RPMI8226 (cell line): ENCODE results near the gene TRIO.
"Not testable (repeated sequence)": the region's sequence is repeated elsewhere in the genome, so short reads cannot be mapped to it uniquely, and the experiment has no call there.

Experiments
- DNase-seq: peaks from one replicate; pipeline ENCODE4 v3.0.0-alpha.2; 2015

TRIO gene

GRCh38 chr5:14421851-14422250 lies 278.7 kb downstream of the TRIO start:
- DNase-seq = no peak

GRCh38 chr5:14424011-14424685 lies 281.0 kb downstream of the TRIO start:
- DNase-seq = no peak

DNA sequence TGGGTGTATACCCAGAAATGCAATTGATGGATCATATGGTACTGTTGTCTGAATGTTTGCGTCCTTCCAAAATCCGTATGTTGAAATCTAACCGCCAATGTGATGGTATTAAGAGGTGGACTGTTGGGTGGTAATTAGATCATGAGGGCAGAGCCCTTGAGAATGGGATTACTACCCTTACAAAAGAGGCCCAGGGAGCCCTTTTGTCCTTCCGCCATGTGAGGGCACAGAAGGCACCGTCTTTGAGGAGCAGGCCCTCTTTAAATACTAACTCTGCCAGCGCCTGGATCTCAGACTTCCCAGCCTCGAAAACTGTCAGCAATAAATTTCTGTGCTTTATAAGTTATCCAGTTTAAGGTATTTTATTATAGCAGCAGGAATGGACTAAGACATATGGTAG lies 282.4 kb downstream of the TRIO start:
- DNase-seq = no peak

DNA sequence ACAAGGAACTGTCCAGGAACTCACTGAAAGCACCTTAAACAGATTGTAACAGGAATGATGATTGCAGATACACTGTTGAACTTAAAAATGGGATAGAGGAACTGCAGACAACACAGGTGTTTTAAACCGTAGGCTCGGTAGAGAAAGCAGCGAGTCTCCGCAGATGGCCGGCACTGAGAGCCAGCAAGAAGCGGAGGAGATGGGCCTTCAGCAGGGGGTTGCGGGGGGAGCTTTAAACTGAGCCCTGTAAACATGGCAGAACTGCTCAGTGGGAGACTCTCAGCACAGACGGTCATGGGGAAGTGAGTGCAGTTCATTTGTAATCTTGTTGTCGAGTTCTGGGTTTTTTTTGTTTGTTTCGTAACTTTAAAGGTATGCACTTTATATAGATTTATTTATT lies 283.4 kb downstream of the TRIO start:
- DNase-seq = no peak

DNA sequence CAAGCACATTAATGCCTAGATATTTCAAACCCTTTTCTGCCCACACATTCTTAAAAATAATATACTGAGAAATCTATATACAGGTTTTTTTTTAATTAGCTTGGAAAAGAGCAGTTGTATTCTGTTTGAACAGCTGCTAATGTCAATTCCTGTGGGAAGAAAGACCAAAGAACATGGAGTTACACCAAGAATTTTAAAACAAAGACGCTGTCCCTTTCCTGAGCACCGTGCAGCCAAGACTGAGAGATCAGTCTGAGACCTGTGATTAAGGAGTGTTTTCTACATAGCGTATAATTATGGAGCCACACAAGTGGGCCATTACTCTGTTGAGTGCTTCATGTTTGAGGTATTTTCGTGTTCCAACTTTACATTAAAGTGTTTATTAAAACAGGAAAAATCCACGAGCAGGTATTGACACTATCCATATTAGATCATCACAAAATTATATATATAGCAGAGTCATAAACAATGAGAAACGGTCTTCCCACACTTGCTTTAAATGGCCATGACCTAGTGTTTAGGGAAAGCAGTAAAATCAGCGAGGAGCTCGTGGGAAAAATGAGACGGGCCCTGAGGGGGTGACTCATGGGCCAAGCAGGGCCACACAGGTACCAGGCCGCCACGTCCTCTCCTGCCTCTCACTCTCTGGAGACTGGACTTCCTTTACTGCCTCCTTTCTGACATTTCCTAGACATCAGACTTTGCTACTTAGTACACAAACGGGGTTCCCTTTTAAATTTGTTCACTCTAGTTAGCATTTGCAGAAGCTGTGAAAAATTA lies 285.4 kb downstream of the TRIO start:
- no peak for DNase-seq

GRCh38 chr5:14429101-14430050 lies 286.2 kb downstream of the TRIO start:
- no peak for DNase-seq

DNA sequence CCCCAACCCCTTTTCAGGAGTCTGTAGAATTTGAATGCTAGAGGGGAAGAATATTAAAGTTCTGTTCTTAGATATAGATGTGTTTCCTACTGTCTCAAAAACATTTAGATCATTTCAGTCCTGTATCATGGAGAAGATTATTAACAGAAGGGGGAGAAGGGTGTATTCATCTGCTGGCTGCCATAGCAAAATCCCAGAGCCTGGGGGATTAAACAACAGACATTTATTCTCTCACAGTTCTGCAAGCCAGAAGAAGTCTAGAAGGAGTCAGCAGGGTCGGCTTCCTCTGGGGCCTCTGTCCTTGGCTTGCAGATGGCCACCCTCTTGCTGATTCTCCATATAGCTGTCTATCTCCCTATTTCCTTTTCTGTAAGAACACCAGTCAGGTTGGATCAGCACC lies 288.4 kb downstream of the TRIO start:
- DNase-seq = no peak

DNA sequence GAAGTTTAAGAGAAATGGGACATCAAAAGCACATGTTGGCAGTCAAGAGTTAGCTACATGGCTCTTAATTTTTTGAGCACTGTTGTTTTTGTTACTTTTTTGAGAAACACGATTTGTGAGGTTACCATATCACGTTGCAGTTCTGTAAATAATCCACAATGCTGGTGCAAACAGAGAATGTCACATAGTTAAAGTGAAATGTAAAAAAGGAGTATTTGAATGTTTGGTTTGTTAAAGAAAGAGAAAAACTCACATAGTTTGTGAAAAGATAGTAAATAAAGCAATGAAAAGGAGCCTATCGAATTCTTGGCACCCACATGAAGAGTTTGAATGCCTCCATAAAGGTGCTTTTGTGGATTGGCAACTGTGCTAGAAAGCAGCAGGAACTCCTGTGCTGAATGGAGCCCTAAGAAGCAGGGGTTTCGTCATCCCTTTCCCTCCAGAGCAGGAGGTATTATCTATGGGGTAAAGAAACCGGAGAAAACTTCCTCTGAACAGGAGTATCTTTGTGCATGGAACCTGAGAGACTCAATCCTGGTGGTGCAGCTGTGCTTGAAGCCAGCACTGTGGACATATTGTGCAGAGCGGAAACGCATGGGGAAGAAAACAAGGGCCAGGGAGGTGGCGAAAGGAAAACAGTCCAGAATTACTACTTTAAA lies 289.9 kb downstream of the TRIO start:
- DNase-seq = no peak

DNA sequence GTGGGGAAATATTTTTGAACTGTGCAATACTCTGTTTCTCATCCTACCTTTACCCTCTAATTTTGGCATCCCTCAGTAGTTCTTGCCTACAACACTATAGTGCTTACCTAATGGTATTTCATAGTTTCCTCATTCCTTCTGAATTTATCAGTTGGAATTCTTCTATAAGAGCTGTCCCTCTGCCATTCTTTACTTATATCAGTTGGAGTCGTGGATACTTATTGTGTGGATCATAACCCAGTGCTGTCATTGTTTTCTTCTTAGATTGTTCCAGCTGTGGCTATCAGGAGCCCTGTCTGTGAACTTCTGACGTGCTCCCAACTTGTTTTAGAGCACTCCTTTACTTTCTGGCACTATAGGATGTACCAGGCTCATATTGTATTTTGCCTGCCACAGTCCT lies 292.3 kb downstream of the TRIO start:
- DNase-seq = no peak

DNA sequence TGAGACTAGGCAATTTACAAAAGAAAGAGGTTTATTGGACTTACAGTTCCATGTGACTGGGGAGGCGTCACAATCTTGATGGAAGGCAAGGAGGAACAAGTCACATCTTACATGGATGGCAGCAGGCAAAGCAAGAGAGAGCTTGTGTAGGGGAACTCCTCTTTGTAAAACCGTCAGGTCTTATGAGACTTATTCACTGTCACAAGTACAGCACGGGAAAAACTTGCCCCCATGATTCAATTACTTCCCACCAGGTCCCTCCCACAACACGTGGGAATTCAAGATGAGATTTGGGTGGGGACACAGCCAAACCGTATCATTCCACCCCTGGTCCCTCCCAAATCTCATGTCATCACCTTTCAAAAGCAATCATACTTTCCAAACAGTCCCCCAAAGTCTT lies 293.0 kb downstream of the TRIO start:
- not testable (repeated sequence) for DNase-seq

GRCh38 chr5:14436801-14437542 lies 293.8 kb downstream of the TRIO start:
- no peak for DNase-seq

GRCh38 chr5:14438195-14438606 lies 295.1 kb downstream of the TRIO start:
- no peak for DNase-seq

DNA sequence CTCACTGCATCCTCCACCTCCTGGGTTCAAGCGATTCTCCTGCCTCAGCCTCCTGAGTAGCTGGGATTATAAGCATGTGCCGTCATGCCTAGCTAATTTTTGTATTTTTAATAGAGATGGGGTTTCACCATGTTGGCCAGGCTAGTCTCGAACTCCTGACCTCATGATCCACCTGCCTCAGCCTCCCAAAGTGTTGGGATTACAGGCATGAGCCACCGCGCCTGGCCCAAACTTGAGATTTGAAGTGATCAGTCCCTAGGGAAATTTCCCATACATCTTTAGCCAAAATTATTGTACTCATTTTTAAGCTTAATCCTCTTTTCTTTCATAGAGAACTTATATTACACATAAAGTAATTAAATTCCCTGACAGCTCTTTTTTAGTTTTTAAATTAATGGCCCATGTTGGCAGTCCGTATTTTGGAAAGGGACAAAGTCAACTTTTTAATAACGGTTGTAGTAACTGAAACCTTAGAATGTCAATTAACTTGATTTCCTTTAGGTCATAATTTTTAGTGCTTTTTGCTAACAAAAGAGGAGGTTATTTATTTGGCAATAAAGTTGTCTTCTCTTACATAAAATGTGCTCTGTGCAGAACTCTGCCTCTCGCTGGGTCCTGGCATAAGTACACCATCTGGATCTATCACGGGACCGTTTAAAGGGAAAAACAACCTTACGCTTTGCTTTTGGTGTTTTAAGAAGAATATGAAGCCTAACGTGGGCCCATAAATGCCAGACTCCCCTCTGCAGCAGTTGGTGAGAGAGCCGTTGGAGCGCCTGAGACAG lies 296.1 kb downstream of the TRIO start:
- no peak for DNase-seq

DNA sequence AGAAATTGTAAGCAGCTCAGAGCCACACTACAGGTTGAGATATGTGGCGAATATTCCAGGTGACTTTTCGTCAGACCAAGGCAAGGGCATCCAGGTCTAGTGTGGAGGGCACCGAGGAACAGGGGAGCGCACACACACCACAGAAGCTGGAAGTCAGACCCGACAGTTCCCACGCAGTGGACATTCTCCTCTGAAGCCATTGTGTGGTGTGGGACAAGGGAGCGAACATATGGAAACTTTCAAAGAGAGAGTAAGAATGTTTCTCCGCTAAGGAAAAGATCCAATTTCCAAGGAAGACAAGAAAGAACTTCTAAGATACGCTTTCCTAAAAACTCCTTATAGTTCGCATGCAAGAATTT lies 297.1 kb downstream of the TRIO start:
- DNase-seq = no peak

GRCh38 chr5:14440582-14441431 lies 297.7 kb downstream of the TRIO start:
- DNase-seq = no peak

- DNase-seq = no peak
These were observed 298.5 kb downstream of the TRIO start for GRCh38 chr5:14441641-14442040.

GRCh38 chr5:14442536-14442935 lies 299.4 kb downstream of the TRIO start:
- DNase-seq = no peak

- DNase-seq = no peak
These were observed 300.5 kb downstream of the TRIO start for GRCh38 chr5:14443671-14444093.

GRCh38 chr5:14444161-14444560 lies 301.0 kb downstream of the TRIO start:
- DNase-seq = no peak

DNA sequence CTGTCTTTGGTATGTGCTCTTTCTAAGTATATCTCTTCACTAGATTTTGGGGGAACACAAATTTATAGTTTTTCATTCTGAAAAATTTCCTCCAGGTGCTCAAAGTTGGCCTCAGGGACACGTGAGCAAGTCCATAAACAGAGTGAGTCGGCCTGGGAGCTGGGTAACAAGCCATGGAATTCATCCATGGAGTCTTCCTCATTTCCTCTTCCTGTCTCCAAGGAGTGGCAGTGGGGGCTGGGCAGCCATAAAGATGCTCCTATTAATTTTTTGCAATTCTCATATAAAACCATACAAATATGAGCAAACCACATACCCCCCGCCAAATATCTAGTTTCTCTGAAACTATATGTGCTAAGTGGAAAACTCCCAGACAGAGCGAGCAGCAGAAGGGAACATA lies 301.9 kb downstream of the TRIO start:
- no peak for DNase-seq
